C4-2B (cell line): ENCODE data around the gene CNTRL.

Experiments
- H3K27ac ChIP-seq: fragments of 450-650 bp; 2 replicates; pipeline ENCODE4 v1.5.1; 2017
- CTCF ChIP-seq: fragments of 450-650 bp; conservative IDR thresholded peaks from 2 replicates; pipeline ENCODE4 v1.5.1; 2017; ENCODE audit warnings: mild to moderate bottlenecking
- ZFX ChIP-seq: fragments of 450-650 bp; IDR thresholded peaks from 2 replicates; pipeline ENCODE4 v1.6.1; 2017

CNTRL gene

GRCh38 chr9:121182989-121183388 is 108.2 kb downstream of the CNTRL start:
- no peak overlapping the region for H3K27ac ChIP-seq
- TF ChIP-seq CTCF (no peak), ZFX (no peak)

DNA sequence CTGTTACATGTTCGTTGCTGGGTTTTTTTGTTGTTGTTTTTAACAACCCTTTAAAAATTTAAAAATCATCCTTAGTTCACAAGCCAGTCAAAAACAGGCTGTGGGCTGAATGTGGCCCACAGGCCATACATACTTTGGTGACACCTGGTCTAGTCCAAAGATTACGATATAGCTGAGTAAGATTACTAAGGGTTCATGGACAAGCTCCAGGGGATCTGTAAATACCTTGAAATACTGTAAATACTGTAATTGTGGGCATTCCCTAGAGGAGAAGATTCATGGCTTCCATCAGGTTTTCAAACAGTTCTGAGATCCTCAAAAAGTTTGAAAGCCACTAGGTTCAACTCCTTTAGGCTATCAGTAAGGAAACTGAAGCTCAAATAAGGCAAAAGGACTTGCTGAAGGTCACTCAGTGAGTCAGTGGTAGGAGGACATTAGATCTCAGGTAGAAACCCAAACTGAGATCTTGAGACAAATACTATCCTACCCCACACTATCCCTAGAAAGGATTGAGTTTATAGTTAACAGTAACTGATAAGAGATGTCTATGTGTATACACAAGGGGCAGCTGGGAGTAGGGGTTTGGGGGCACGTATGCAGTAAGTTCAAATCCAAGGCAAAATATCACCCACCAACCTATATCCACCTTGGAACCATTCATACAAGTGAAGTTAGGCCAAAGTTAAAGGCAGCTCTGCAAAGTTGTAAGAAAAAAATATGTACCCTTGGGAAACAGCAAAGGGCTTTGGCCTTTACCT is 109.1 kb downstream of the CNTRL start:
- no peak for TF ChIP-seq CTCF
- TF ChIP-seq ZFX: no peak
- H3K27ac ChIP-seq: no peak overlapping the region

DNA sequence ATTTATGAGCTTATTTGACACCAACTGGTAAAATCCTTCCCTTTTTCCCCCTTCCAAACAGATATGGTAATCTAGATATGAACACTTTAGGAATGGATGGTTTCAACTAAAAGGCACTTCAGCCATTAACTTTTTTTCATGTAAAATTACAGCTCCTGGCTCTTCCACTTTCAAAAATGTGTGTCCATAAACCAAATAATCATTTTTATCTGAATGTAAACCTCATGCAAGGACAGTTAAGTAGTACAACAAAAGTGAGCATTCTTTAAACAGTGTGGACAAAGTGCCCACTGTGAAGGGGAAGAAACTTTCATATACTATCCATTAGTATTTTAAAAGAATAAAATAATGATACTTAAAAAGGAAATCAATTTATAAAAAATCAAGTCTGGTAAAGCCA is 109.7 kb downstream of the CNTRL start:
- H3K27ac ChIP-seq: no peak overlapping the region
- TF ChIP-seq CTCF: no peak
- no peak for TF ChIP-seq ZFX

- TF ChIP-seq CTCF (no peak), ZFX (no peak)
- no peak overlapping the region for H3K27ac ChIP-seq
Measured at GRCh38 chr9:121185178-121185745, 110.5 kb downstream of the CNTRL start.

GRCh38 chr9:121185774-121186403 is 111.1 kb downstream of the CNTRL start:
- TF ChIP-seq CTCF (no peak), ZFX (no peak)
- no peak overlapping the region for H3K27ac ChIP-seq

- TF ChIP-seq ZFX (no peak), CTCF (no peak)
- H3K27ac ChIP-seq: no peak overlapping the region
Measured at GRCh38 chr9:121187636-121188305, 113.0 kb downstream of the CNTRL start.

DNA sequence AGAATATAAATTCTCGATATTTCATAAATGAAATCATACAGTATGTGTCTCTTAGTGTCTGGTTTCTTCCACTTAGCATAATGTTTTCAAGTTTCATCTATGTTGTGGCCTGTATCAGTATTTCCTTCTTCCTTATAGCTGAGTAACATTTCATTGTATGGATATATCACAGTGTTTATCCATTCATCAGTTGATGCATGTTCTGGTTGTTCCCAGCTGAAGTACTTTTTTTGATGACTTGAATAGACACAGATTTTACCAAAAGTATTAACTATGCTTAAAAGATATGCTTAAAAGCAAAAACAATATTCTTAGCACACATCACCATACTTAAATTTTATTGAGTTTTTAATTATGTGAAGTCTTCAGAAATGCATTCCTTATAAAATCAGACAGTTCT is 114.3 kb downstream of the CNTRL start:
- TF ChIP-seq ZFX (no peak), CTCF (no peak)
- no peak overlapping the region for H3K27ac ChIP-seq
